LoVo (cell line): Measurements from ENCODE around the gene SPG7.
"Not testable (repeated sequence)": the region's sequence is repeated elsewhere in the genome, so short reads cannot be mapped to it uniquely, and the experiment has no call there.

Experiments
- DNase-seq: peaks from one replicate; pipeline ENCODE4 v3.0.0-alpha.2; 2016; ENCODE audit warnings: low spot score

Gene SPG7

GRCh38 chr16:89564476-89565255 is 56.5 kb downstream of the SPG7 start:
- DNase-seq = no peak

- DNase-seq = no peak
Measured at GRCh38 chr16:89565256-89565505, 57.0 kb downstream of the SPG7 start.

- DNase-seq = no peak
Measured at GRCh38 chr16:89565506-89566372, 57.5 kb downstream of the SPG7 start.

DNA sequence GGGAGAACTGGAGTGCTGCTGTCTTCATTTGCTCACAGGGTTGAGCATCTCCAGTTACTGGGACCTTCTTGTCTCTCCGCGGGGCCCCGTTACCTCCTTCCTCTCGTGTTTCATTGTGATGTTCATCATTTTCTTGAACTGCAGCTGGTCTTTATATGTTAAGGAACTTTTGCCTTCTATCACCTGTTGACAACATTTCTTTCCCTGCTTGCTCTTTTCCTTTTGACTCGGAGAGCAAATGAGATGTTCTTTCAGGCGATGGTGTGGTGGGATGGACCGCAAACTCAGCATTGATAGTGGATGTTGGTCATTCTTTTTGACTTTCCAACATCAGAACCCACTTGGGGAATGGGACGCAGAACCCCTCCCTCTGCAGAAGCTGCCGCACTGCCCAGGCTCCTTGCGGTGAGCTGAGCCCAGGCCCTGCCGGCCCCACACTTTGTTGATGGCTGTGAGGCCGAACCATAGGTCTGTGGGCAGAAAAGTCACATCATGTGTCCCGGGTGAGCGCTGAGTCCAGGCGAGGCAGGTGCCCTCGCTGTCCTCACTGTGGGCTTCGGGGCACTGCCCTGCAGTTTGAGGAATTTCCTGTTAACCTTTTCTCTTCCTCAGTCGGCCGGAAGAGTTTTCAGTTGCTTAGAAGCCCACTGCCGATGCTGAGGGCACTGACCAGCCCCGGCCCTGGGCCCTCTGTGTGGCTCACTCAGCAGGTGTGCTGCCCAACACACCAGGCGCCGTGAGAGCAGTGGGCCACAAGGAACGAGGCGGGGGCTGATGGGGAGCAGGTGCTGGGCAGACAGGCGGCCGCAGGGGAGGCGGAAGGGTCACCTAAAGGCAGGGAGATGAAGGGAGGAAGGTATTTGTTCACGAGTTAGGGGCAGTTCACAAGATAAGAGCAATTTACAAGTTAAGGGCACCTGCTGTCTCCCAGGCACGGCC is 59.7 kb downstream of the SPG7 start:
- DNase-seq = no peak

DNA sequence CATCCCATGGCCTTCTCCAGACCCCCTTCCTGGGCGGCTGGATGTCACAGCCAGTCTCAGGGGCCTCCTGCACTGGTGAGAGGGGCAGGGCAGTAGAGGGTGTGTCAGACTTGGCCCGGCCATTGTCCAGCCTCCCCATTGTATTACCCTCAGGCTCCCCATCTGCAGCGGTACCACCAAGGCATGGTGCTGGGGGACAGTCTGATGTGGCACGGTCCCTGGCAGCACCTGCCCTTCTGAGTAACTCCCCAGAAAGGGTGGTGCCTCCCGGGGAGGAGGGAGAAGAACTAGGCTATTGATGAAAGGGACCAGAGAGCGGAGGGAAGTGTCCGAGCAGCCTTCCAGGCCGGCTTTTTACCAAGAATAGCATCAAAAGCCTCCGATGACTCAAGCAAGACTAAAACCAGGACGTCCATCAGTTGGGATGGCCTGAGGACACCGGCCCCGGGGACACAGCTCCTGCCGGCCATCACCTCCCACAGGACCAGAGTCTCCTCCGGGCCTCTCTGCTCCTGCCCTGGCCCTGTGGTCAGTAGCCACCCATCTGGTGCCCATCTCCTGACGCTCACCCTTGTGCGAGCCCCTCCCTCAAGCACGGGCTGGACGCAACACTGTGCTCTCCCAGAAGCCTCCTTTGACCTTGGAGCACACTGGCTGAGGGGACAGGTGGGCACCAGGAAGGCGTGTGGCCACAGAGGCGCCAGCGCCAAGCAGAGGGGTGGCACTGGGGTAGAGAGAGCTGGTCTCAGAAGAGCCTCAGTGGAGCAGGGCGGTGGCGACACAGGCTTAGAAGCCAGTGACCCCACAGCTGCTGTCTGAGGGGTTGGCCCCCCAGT is 61.5 kb downstream of the SPG7 start:
- DNase-seq = no peak

GRCh38 chr16:89570342-89570923 is 62.2 kb downstream of the SPG7 start:
- DNase-seq = no peak

GRCh38 chr16:89570983-89571598 is 62.9 kb downstream of the SPG7 start:
- DNase-seq = not testable (repeated sequence)

- DNase-seq = no peak
Measured at GRCh38 chr16:89571636-89572035, 63.4 kb downstream of the SPG7 start.

- DNase-seq = no peak
Measured at GRCh38 chr16:89572073-89572484, 63.9 kb downstream of the SPG7 start.

DNA sequence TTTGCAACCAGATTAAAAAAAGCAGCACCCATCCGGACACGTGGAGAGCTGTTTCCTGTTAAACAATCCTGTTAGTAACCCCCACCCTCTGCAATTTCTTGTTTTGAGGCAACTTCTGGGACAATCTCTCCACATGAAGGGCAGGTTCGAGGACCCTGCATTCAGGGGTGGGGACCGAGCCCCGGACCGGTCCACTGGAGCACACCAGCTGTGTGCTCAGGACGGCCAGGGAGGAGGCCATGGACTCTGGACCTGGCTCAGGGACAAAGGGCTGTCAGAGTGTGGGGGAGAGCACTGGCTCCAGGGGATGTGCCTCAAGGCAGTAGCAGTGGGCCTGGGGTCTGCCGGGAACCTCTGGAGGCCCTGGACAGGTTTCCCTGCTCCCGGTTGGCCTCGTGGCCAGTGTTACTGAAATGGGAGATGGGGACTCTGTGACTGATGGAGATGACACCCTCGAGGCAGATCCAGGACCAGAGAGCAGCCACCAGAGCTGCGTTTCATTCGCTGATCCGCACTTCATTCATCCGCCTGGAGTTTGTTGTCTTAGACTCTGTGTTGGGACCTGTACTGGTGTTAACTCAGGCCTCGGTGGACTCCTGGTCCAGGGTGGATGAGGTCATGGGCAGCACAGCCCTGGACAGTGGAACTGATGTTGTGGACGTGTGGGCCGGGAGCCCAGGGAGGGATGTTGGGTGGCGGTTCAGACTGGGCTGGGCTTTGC is 64.4 kb downstream of the SPG7 start:
- DNase-seq = no peak

GRCh38 chr16:89573826-89574680 is 65.8 kb downstream of the SPG7 start:
- DNase-seq = no peak

DNA sequence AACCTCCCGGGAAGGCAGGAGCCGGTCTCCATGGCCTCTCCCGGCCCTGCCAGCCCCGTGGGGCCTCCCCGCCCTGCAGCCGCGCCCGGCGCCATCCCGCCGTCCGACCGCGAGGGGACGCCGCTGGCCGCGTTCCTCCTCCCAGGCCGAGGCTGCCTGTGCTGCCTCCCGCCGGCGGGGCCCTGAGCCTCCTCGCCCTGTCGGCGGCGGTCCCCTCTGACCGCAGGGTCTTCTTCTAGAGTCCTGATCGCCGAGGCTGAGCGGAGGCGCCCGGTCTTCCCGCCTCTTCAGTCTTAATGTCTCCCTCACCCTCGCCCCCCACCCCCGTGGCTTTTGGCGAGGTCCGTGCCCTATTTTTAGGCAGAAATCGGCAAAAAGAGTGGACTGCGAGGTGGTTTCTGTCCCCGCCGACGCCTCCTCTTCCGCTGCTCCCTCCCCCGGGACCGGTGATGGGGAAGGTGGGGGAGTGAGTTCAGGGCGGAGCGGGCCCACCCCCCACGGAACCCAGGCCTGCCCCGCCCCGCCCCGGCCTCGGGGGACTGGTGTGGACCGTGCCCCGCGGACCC is 66.6 kb downstream of the SPG7 start:
- peak; percentile 68 for DNase-seq

GRCh38 chr16:89575247-89576152 is 67.3 kb downstream of the SPG7 start, which contains the start of gene CPNE7:
Gene CPNE7 (plus strand): TSS chr16:89575758. CDS start chr16:89575898, 140 bp downstream.
- peak; percentile 54 for DNase-seq

- DNase-seq = no peak
Measured at GRCh38 chr16:89576153-89577054, 68.2 kb downstream of the SPG7 start.

- no peak for DNase-seq
Measured at GRCh38 chr16:89577055-89577759, 69.0 kb downstream of the SPG7 start.

DNA sequence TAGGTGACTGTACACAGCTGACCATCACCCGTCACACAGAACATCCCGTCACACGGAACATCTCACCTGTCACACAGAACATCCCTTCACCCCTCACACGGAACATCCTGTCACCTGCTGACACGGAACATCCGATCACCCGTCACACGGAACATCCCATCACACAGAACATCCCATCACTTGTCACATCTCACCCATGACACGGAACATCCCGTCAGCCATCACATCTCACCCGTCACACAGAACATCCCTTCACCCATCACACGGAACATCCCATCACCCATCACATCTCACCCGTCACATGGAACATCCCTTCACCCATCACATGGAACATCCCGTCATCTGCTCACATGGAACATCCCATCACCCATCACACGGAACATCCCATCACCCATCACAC is 71.1 kb downstream of the SPG7 start:
- DNase-seq = no peak
